Activated naive CD8-positive, alpha-beta T cell (primary cell): ENCODE data around the gene MTA1.

ENCODE experiments used
- H3K27ac Mint-ChIP-seq: one replicate; pipeline ENCODE4 v1.8.0; 2021; ENCODE audit warnings: mixed read lengths
- H3K27me3 Mint-ChIP-seq: one replicate; pipeline ENCODE4 v1.8.0; 2021; ENCODE audit warnings: mixed read lengths
- H3K36me3 Mint-ChIP-seq: one replicate; pipeline ENCODE4 v1.8.0; 2021; ENCODE audit warnings: mixed read lengths
- H3K4me1 Mint-ChIP-seq: one replicate; pipeline ENCODE4 v1.8.0; 2021; ENCODE audit warnings: low read depth, mixed read lengths
- H3K4me3 Mint-ChIP-seq: one replicate; pipeline ENCODE4 v1.8.0; 2021; ENCODE audit warnings: mild to moderate bottlenecking, mixed read lengths
- H3K9me3 Mint-ChIP-seq: one replicate; pipeline ENCODE4 v1.8.0; 2021; ENCODE audit warnings: low read depth, mixed read lengths

The MTA1 gene

DNA sequence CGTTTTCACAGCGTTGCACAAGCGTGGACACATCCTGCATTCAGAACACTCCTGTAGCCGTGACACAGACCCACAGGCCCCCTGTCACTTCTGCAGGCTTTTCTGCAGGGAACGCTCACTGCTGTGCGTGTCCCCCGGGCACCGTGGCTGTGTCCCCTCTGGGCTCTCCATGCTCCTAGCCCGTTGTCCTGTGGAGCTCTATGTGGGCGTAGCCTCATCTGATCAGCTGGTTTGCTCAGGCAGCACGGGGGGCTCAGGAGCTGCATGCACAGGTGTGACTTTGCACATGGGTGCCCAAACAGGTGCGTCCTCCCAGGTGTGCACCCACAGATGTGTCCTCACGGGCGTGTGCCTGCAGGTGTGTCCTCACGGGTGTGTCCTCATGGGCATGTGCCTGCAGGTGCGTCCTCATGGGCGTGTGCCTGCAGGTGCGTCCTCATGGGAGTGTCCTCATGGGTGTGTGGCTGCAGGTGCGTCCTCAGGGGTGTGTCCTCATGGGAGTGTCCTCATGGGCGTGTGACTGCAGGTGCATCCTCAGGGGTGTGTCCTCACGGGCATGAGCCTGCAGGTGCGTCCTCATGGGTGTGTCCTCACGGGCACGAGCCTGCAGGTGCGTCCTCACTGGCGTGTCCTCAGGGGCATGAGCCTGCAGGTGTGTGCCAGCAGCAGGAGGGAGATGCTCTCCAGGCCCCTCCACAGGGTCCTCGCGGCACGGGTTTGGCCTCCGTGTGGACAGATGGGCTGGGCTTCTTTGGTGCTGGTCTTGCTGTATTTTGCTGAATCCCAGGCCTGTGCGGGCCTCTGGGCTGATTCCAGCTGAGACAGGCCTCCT is 17.5 kb downstream of the MTA1 start:
- peaks cover 15% of the 10 kb centered on the region for H3K4me1 Mint-ChIP-seq
- H3K36me3 Mint-ChIP-seq: peaks cover 2% of the 10 kb centered on the region
- H3K9me3 Mint-ChIP-seq: no peaks in the 10 kb centered on the region
- H3K27me3 Mint-ChIP-seq: no peaks in the 10 kb centered on the region
- no peak overlapping the region for H3K4me3 Mint-ChIP-seq
- H3K27ac Mint-ChIP-seq: no peak overlapping the region

DNA sequence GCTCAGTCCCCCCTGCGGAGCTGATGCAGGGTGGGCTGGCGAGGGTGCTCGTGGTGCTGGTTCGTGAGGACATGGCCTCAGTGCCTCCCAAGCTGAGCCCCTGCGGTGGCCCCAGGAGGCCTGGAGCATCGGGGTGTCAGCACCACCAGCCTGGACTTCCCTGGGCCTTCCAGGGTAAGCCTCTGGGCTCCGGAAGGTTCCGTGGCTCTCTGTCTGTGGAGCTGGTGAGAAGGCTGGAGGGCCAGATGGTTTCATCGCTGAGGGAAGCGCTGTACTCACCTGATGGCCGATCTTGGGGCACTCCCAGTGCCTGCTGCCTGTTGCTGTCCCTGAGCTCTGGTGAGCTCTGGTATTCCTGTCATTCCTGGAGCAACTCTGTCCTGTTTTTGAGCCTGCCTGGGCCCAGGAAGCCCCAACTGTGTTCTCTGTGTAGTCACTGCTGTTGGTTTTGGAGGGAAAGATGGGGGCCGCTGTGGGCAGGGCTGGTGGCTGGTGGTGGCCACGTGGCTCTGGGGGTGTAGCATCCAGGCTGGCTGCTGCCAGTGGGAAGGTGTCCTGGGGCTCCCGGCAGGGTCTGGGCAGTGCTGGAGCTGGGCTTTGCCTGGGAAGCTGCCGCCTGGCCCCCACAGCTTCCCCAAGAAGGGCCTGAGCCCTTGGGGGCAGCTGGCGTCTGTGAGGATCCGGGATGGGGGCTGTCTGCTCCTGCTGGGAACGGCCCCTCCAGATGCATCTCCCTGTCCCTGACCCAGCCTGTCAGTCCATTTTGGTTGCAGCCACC is 18.3 kb downstream of the MTA1 start:
- Mint-ChIP-seq H3K27me3 (no peaks in the 10 kb centered on the region), H3K4me3 (no peak overlapping the region), H3K9me3 (no peaks in the 10 kb centered on the region), H3K4me1 (peaks cover 15% of the 10 kb centered on the region), H3K36me3 (peaks cover 2% of the 10 kb centered on the region), H3K27ac (no peak overlapping the region)

DNA sequence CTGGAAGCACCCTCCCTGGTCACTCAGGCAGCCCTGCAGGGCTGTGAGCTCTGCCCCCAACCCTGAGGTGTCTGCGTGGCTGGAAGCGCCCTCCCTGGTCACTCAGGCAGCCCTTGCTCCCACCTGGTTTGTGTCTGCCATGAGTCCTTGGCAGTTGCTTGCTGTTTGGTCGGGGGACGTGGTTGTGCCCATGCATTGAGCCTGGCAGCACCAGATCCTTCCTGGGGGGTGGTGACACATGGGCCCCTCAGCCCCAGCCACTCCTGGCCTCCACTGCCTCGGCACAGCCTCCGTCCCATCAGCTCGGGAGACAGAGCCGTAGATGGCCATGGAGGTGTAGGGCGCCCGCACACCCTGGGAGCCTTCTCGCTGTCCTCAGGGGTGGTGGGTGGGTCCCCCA is 19.6 kb downstream of the MTA1 start:
- no peaks in the 10 kb centered on the region for H3K27me3 Mint-ChIP-seq
- H3K4me1 Mint-ChIP-seq: peaks cover 15% of the 10 kb centered on the region
- H3K36me3 Mint-ChIP-seq: peaks cover 2% of the 10 kb centered on the region
- no peak overlapping the region for H3K4me3 Mint-ChIP-seq
- H3K27ac Mint-ChIP-seq: no peak overlapping the region
- H3K9me3 Mint-ChIP-seq: no peaks in the 10 kb centered on the region

DNA sequence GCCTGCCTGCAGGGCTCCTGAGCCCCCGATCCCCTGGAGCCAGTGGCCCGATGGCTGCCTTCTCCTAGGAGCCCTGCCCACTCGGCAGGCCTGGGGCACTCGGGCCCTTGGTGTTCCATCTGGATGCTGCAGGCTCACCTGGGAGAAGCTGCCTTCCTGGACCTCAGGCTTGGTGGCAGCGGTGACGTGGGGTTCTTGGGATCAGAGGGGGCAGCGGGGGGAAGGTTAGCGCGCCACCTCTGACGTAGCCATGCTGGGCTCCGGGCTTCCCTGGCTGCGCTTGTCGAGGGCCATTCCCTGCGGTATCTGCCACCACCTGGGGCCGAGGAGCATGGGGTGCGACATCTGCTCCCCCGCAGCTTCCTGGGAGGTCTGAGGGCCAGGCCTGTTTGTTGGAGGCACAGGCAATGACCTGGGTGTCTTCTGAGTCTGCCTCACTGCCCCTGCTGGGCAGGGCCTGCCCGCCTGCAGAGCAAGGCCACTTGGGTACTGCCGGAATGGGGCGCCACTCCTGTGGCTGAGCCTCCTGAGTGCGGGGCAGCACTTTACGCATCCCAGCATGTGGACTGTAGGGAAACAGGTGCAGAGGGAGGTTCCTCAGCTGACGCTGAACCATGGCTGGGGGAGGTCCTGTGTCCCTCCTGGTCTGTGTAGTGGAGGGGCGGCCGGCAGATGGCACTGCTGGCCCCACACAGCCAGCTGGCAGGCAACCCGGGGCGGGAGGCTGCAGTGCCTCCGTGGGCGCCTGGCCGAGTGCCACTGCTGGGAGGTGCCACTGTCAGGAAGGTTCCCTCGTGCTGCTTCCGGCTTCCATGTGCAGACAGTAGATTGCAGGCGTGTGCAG is 20.3 kb downstream of the MTA1 start:
- Mint-ChIP-seq H3K27me3 (no peaks in the 10 kb centered on the region), H3K4me3 (no peak overlapping the region), H3K9me3 (no peaks in the 10 kb centered on the region), H3K4me1 (peaks cover 12% of the 10 kb centered on the region), H3K27ac (no peak overlapping the region), H3K36me3 (peaks cover 2% of the 10 kb centered on the region)

DNA sequence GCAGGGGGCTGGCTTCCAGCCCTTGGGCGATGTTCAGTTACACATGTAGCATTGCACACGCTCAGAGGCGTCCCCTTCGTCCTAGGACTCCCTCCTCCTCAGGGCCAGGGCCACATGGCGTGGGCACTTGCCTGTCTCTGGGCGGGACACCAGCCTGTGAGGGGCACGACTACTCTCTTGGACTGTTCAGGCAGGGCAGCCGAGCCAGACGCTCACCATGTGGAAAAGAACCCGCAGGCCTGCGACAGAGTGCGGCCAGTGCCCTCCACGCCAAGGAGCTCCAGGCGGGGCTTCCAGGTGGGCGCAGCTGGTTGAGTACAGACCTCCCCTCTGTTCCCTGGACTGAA is 20.9 kb downstream of the MTA1 start:
- H3K27me3 Mint-ChIP-seq: no peaks in the 10 kb centered on the region
- peaks cover 2% of the 10 kb centered on the region for H3K36me3 Mint-ChIP-seq
- no peak overlapping the region for H3K27ac Mint-ChIP-seq
- no peak overlapping the region for H3K4me3 Mint-ChIP-seq
- H3K9me3 Mint-ChIP-seq: no peaks in the 10 kb centered on the region
- peaks cover 10% of the 10 kb centered on the region for H3K4me1 Mint-ChIP-seq

DNA sequence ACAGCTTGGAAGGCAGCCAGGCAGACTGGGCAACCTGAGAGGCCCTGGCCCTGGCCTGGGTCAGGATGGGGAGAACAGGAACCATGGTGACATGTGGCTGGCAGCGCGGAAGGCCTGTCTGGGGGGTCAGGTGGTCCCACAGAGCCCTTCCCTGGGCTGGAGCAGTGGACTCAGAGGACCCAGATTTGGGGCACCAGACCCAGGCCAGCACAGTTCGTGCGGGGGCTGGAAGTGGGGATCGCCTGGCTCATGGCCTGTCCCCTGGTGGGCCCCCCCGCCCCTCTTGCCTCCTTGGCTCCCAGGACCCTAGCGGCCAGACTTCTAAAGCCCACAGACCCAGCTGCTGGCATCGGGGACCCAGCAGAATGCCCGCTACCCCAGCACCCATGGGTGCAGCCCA is 21.4 kb downstream of the MTA1 start:
- peaks cover 6% of the 10 kb centered on the region for H3K4me1 Mint-ChIP-seq
- H3K4me3 Mint-ChIP-seq: no peak overlapping the region
- H3K9me3 Mint-ChIP-seq: no peaks in the 10 kb centered on the region
- H3K27me3 Mint-ChIP-seq: no peaks in the 10 kb centered on the region
- H3K27ac Mint-ChIP-seq: no peak overlapping the region
- H3K36me3 Mint-ChIP-seq: peaks cover 2% of the 10 kb centered on the region

DNA sequence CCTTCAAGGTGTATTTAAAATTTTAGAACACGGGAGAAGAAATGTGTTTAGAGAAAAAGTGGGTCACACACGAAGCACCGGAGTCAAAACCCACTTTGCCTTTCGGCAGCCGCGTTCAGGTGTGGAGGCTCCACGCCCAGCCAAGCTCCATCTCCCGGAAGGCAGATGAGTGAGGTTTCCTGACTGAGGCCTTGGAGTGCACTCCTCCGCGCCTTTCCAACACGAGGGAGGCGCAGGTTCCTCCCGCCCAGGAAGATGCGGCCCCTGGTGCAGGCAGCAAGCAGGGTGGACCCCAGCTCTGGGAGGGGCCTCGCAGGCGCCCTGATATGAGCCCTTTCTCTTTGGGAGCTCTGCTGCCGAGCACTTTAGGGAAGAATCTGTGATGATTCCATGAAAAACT is 22.5 kb downstream of the MTA1 start:
- Mint-ChIP-seq H3K4me3 (no peak overlapping the region), H3K27ac (no peak overlapping the region), H3K27me3 (no peaks in the 10 kb centered on the region), H3K4me1 (peaks cover 4% of the 10 kb centered on the region), H3K9me3 (no peaks in the 10 kb centered on the region), H3K36me3 (peaks cover 2% of the 10 kb centered on the region)

DNA sequence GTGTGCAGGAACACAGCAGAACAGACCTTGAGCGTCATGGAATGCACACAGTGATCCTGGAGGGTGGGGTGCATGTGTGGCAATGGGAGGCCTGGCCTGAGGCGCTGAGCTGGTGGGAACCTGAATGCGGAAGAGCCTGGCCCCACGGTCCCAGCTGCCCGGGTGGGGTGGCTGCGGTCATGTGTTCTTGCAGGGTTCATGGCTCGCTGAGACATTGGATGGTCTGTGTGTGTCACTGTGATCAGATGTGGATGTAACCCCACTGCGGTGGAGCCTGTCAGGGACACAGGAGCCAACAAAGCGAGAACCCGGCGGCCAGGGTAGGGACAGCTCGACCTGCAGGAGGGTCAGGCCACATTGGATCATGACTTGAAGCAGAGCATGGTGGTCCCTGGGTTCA is 23.2 kb downstream of the MTA1 start:
- no peaks in the 10 kb centered on the region for H3K27me3 Mint-ChIP-seq
- H3K36me3 Mint-ChIP-seq: peaks cover 2% of the 10 kb centered on the region
- H3K9me3 Mint-ChIP-seq: no peaks in the 10 kb centered on the region
- no peak overlapping the region for H3K4me3 Mint-ChIP-seq
- peaks cover 4% of the 10 kb centered on the region for H3K4me1 Mint-ChIP-seq
- no peak overlapping the region for H3K27ac Mint-ChIP-seq

DNA sequence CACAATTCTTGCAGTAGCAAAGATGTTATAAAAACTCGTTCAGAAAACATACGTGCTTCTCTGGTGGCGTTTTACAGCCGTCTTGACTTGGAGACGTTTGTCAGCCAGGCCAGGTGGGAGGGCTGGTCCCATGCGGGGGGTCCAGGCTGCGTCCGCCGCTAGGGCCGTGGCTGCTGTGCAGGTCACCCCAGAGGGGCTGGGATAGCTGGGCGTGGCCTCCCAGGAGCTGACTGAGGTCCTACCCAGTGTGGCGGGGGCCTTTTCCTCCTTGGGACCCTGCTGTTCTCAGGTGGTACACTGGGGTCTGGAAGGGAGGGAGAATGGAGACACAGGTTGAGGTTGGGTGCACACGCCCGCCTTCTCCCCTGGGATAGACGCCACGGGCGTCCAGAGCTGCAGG is 25.2 kb downstream of the MTA1 start:
- Mint-ChIP-seq H3K4me3 (no peak overlapping the region), H3K27me3 (no peaks in the 10 kb centered on the region), H3K27ac (no peak overlapping the region), H3K9me3 (no peaks in the 10 kb centered on the region), H3K36me3 (peaks cover 2% of the 10 kb centered on the region), H3K4me1 (peaks cover 3% of the 10 kb centered on the region)

DNA sequence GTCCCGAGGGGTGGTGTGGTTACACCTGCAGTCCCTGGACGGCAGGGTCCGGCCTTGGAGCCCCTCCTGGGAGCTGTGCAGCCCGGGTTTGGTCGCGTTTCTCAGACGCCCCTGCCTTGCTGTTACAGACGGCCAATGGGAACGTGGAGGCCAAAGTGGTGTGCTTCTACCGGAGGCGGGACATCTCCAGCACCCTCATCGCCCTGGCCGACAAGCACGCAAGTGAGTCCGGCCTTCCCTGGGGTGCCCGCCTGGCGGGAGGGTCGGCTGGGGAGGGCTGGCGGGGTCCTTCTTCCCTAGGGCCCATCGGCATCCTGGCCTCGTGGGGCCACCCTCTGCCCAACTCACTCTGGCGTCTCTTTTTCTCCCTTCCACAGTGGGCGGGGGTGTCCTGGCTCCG is 25.7 kb downstream of the MTA1 start:
- no peaks in the 10 kb centered on the region for H3K9me3 Mint-ChIP-seq
- H3K4me3 Mint-ChIP-seq: no peak overlapping the region
- no peaks in the 10 kb centered on the region for H3K27me3 Mint-ChIP-seq
- peaks cover 2% of the 10 kb centered on the region for H3K36me3 Mint-ChIP-seq
- no peak overlapping the region for H3K27ac Mint-ChIP-seq
- peaks cover 3% of the 10 kb centered on the region for H3K4me1 Mint-ChIP-seq

DNA sequence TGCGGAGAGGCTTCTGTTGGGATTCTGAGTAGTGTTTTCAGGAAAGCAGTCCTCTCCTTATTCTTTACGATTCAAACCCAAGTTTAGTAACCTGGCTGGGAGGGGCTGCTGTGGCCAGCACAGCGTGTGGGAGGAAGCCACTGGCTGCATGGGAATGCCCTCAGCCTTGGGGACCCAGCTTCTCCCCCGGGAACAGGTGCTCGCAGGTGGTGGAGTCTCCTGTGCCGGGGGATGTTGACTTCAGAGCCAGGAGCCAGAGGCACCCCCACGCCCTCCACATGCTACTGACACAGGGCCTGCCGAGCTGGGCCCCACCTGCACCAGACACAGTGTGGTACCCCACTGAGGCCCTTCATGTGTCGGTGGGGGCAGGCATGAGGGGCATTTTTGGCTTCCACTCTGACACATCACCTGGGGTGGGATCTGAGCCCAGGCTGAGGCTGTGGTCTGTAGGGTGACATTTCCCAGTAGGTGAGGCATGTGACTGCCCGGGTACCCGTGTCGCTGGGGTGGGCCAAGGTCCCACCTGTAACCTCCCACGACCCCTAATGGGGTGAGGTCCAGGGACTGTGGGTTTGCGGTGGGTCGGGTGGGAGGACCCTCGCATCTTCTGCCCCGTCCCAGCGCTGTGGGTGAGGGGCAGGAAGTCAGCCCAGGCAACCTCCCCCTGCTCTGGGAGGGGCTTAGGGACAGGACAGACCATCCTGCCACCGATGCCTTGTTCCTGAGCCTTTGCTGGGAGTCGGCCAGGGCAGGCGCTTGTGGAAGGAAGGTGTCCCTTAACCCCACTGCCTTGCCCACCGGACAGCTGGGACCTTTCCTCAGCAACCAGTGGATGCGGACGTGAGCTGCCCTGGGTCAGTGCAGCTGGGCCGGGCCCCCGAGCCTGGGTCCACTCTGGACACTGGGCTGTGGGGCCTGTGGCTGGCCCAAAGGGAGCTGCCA is 26.5 kb downstream of the MTA1 start:
- no peak overlapping the region for H3K4me3 Mint-ChIP-seq
- peaks cover 2% of the 10 kb centered on the region for H3K36me3 Mint-ChIP-seq
- no peak overlapping the region for H3K27ac Mint-ChIP-seq
- peaks cover 3% of the 10 kb centered on the region for H3K4me1 Mint-ChIP-seq
- H3K27me3 Mint-ChIP-seq: no peaks in the 10 kb centered on the region
- no peaks in the 10 kb centered on the region for H3K9me3 Mint-ChIP-seq

DNA sequence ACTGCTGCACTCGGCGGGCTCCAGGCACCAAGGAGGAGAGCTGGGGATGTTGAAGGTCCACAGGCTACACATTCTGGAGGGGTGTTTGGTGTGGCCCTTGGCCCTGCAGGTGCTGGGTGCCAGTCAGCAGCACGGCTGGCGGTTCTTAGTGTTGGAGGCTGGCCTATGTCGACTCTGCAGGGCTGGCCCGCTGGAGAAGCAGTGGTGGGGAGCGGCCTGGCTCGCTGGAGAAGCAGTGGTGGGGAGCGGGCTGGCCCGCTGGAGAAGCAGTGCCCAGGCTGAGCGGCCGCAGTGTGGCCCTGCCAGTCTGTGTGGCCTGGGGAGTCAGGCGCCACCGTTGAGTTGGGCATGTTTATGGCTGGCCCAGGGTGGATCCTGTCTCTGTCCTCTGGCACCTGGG is 27.3 kb downstream of the MTA1 start:
- Mint-ChIP-seq H3K36me3 (no peaks in the 10 kb centered on the region), H3K4me1 (no peaks in the 10 kb centered on the region), H3K27me3 (no peaks in the 10 kb centered on the region), H3K27ac (no peak overlapping the region), H3K4me3 (no peak overlapping the region), H3K9me3 (no peaks in the 10 kb centered on the region)

DNA sequence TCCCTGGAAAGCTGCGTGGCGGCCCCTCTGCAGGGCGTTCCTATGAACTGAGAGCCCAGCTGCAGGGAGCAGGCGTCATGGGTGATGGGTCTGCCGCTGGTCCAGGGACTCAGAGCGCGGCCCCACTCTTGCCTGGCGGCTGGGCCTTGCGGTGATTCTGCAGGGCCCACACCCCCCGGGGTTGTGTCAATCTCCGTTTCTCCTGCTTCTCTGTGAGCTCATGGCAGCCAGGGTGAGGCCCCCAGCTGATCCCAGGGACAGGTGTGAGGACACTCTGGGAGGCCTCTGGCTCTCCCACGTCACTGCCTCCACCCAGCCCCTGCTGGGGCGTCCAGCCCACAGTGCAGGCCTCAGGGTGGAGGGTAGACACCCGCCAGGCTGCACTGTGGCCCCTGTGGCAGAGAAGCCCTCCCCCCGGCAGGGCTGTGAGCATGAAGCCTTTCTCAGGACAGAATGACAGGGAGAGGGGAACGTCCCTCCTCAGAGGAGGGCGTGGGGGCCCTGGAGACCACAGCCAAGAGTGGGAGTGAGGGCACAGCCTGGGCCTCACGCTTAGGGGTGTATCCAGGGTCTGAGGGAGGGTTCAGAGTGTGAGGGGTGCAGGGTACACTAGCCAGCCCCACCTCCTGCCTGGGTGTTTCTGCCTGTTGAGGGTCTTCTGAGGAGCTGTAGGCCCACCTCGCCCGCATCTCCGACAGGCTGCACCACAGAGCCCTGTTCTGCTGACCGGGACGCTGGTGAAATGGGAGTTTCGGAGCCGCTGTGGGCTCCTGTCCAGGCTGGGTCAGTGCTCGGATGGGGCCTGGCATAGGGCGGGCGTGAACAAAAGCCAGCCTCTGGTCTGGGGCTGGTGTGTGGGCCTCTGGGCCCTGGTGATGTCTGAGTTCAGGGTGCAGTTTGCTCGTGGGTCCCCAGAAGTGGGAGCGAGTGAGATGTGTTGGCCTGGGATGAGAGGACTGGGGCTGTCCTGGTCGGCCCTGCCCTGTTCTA is 28.3 kb downstream of the MTA1 start:
- no peak overlapping the region for H3K4me3 Mint-ChIP-seq
- H3K9me3 Mint-ChIP-seq: no peaks in the 10 kb centered on the region
- no peaks in the 10 kb centered on the region for H3K27me3 Mint-ChIP-seq
- H3K27ac Mint-ChIP-seq: no peak overlapping the region
- H3K4me1 Mint-ChIP-seq: no peaks in the 10 kb centered on the region
- peaks cover 3% of the 10 kb centered on the region for H3K36me3 Mint-ChIP-seq
